Measurements from ENCODE around the gene KIRREL3.

KIRREL3 gene

DNA sequence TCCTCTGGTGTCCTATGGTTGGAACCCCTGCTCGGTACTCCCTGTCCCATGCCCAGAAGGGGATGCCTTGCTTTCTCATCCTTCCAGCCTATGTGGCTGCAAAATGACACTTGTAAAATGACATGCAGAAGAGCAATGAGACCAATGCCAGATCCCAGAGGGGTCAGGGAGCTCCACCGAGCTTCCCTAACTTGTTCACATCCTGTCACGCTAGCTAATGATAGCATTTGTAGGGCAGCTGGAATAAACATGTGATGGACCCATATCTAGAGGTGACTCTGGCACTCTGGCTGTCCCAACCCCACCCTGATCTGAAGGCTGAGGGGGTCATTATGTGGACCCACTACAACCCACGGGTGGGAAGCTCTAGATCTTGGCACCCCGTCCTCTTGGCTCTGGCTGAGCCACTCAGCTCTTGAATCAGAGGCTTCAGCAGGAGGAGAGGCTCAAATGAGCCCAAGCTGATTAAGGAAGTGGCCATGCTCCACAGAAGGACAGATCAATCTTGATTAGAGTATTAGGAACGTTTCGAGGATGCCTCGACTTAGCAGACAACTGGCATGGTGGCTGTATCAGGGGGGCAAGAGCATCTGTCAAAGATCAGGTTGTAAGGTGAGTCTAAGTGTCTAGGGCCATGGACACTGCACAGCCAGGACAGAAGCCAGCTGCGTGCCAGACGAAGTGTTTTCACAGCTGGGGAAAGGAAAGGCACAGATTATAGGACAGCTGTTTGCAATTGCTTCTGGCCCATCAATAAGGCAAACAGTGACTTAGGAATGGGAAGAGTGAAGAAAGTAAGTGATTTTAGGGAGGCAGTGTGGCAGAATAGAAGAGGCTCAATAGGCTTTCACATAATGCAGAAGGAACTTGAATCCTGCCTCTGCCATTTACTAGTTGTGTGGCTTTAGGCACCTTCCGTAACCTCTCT lies 182.8 kb downstream of the KIRREL3 start:
- H3K27ac ChIP-seq: no peak overlapping the region

DNA sequence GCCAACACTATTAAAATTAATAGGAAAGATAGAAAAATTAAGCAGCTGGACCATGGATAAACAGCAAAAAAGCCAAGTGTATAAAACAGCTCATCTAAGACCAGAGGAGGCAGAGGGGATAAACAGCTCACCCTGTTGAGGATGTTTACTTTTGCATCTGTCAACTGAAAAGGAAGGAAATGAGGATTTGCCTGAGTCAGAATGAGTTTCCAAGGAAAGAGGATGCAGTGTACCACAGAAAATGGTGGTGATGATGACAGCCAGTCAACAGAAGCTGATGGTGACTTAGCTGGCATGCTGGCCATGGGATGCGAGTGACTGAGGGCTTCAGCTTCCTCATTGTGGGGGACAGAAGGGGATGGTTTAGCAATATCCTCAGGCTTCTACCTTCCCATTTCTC lies 183.5 kb downstream of the KIRREL3 start:
- TF ChIP-seq CTCF (conservative IDR thresholded peaks at IDR 0.05): no peak
- no peak for TF ChIP-seq ZFX (IDR thresholded peaks at IDR 0.05)
- no peak overlapping the region for H3K27ac ChIP-seq

More for the DNA sequence above, 182.8 kb downstream of the KIRREL3 start:
- no peak for TF ChIP-seq CTCF (conservative IDR thresholded peaks at IDR 0.05)
- no peak for TF ChIP-seq ZFX (IDR thresholded peaks at IDR 0.05)

GRCh38 chr11:126816645-126817044 lies 183.9 kb downstream of the KIRREL3 start:
- TF ChIP-seq ZFX (IDR thresholded peaks at IDR 0.05): no peak
- no peak overlapping the region for H3K27ac ChIP-seq

DNA sequence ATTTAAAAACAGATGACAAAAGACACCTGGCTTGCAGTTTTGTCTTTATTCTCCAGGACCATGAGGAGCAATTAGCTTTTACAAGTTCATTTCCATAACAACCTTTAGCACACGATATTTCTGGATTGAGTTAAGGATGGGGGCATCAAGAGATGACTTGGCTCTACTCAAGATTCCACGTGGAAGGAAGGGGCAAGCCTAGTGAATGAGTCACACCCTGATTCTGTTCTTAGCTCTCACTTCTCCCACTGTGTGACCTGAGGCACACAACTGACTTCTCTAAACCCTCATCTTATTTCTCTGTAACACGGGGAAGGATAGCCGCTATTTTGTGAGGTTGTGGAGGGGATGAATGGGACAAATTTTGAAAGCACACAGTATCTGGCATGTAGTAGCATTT lies 185.5 kb downstream of the KIRREL3 start:
- TF ChIP-seq CTCF (conservative IDR thresholded peaks at IDR 0.05): no peak
- no peak for TF ChIP-seq ZFX (IDR thresholded peaks at IDR 0.05)
- H3K27ac ChIP-seq: no peak overlapping the region

DNA sequence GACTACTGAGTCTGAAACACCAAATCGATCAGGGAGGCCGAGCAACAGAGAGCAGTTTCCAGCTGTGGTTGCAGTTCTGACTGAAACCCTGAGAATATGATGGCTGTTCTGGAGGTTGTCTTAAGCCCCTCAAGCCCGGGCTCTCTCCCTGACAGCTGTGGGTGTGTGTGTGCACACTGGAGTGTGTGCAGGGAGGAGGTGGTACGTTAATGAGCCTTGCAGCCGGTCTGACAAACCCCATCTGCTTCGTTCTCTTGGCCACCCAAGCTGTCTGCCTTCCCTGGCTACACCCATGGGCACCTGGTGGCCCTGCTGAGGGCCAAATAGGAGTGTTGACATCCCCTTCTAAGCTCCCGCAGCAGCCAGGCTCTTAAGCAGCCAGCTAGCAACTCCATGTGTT lies 189.8 kb downstream of the KIRREL3 start:
- TF ChIP-seq ZFX (IDR thresholded peaks at IDR 0.05): no peak
- TF ChIP-seq CTCF (conservative IDR thresholded peaks at IDR 0.05): no peak
- H3K27ac ChIP-seq: no peak overlapping the region

GRCh38 chr11:126809514-126810289 lies 190.9 kb downstream of the KIRREL3 start:
- TF ChIP-seq CTCF (conservative IDR thresholded peaks at IDR 0.05) (no peak), ZFX (IDR thresholded peaks at IDR 0.05) (no peak)
- no peak overlapping the region for H3K27ac ChIP-seq

- TF ChIP-seq CTCF (conservative IDR thresholded peaks at IDR 0.05) (no peak), ZFX (IDR thresholded peaks at IDR 0.05) (no peak)
- H3K27ac ChIP-seq: no peak overlapping the region
Measured at GRCh38 chr11:126808836-126809235, 191.7 kb downstream of the KIRREL3 start.
